NCI-H128 (cell line): ENCODE measurements around the gene LENG9.
A peak's percentile ranks its signal among the peaks of the same experiment; 100 is the strongest.
"Not testable (repeated sequence)": the region's sequence is repeated elsewhere in the genome, so short reads cannot be mapped to it uniquely, and the experiment has no call there.

Experiments
- DNase-seq: peaks from one replicate; lab custom pipeline; 2025; ENCODE audit not compliant: unreplicated experiment; lab: John Stamatoyannopoulos, UW

The LENG9 gene

GRCh38 chr19:54463531-54464043 is at the start of gene LENG9:
TSS of gene LENG9 (minus strand) at chr19:54463778. CDS start at chr19:54463526, 252 bp downstream.
- peak; percentile 34 for DNase-seq

GRCh38 chr19:54509200-54509940 is 45.8 kb upstream of the LENG9 start:
- DNase-seq, result not testable (repeated sequence)

- not testable (repeated sequence) for DNase-seq
Measured at GRCh38 chr19:54508487-54508886, 44.9 kb upstream of the LENG9 start.

DNA sequence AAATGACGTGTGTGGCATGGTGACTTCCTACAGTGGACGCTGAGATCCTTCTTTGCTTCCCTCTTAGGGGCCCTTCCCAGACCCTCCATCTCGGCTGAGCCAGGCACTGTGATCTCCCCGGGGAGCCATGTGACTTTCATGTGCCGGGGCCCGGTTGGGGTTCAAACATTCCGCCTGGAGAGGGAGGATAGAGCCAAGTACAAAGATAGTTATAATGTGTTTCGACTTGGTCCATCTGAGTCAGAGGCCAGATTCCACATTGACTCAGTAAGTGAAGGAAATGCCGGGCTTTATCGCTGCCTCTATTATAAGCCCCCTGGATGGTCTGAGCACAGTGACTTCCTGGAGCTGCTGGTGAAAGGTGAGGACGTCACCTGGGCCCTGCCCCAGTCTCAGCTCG is 44.2 kb upstream of the LENG9 start:
- DNase-seq, result no peak

GRCh38 chr19:54507038-54507717 is 43.6 kb upstream of the LENG9 start:
- DNase-seq, result not testable (repeated sequence)

GRCh38 chr19:54506079-54506478 is 42.5 kb upstream of the LENG9 start:
- DNase-seq, result no peak

DNA sequence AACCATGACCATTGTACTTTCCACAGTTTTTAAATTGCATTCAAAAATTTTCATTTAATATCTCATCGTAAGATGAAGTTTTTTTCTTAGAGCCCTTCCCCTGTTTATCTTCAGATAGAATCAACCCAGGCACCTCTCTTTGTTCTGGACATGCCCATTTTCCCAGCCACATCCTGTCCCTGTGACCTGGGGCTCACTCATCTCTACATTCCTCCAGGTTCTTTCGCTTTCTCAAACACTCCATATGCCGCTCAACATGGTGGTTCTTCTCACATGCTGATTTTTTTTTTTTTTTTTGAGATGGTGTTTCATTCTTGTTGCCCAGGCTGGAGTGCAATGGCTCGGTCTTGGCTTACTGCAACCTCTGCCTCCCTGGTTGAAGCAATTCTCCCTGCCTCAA is 42.0 kb upstream of the LENG9 start:
- not testable (repeated sequence) for DNase-seq

DNA sequence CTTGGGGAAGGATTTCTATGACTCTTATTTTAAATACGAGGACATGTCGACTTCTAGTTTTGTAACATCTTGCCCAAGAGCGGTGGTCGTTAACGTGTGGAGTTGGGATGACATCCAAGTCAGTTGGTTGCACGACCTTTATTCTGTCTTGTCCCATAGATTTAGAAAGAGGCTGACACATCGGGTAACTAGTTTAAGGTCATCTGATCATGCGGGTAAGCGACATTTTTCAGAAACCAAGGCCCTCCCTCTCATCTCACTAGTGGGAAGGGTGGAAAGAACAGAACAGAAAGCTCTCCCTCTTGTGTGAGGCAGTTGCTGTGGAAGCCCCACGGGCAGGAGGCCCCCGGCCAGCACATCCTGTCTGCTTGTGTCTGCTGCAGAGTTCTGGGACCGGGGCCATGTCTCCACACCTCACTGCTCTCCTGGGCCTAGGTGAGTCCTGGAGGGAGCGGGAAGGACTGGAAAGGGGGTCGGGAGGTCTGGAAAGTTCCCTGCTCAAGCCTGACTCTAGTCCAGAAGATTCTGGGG is 39.0 kb upstream of the LENG9 start, which contains the start of gene LAIR2:
LAIR2 (plus strand) TSS at position 314 of the 531 bp plus-strand sequence; CDS start at position 402, 88 bp downstream.
- DNase-seq, result no peak

- not testable (repeated sequence) for DNase-seq
Measured at GRCh38 chr19:54498451-54498772, 34.8 kb upstream of the LENG9 start.

DNA sequence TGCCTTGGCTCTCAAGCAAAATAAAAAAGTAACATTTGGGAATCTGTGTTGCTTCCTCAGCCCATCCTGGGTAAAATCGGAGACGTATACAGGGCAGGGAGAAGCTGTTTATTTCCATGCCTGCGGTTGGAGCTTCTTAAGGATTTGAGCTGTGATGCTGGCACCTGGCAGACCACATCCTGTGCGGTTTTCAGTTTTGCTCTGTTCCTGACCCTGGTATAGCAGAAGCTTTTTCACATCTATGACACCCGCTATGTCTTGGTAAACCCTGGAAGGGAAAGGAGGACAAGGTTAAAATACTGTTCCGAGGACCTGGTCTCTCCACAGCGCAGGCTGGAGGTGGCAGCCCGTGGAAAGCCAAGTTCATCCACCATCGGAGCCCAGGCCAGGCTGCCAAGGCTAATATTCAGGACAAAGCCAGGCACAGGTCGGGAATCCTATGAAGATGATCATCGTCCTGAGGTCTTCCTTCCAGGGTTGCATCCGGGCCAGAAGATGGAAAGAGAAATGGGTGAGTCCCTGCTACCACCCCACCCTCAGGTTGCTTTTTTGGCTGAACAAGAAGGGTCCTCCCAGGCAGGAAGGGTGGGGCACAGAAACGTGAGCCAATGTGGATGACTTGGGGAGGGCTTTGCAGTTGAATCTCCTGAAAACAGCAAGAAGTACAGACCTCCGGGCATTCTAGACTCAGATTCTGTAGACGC is 34.3 kb upstream of the LENG9 start:
- not testable (repeated sequence) for DNase-seq

GRCh38 chr19:54495284-54495683 is 31.7 kb upstream of the LENG9 start:
- not testable (repeated sequence) for DNase-seq

- DNase-seq, result no peak
Measured at GRCh38 chr19:54493967-54494585, 30.5 kb upstream of the LENG9 start.

DNA sequence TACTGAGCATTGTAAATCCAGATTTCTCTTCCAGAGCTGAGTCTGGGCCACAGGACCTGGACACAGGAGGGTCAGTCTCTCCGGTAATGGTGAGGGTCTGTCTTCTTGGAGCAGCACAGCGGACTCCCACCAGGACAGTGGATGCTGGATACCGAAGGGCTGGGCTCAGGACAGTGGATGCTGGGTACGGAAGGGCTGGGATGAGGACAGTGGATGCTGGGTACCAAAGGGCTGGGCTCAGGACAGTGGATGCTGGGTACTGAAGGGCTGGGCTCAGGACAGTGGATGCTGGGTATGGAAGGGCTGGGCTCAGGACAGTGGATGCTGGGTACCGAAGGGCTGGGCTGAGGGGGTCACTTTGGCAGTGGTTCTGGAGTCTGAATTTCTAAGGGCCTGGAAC is 29.5 kb upstream of the LENG9 start:
- DNase-seq, result not testable (repeated sequence)

DNA sequence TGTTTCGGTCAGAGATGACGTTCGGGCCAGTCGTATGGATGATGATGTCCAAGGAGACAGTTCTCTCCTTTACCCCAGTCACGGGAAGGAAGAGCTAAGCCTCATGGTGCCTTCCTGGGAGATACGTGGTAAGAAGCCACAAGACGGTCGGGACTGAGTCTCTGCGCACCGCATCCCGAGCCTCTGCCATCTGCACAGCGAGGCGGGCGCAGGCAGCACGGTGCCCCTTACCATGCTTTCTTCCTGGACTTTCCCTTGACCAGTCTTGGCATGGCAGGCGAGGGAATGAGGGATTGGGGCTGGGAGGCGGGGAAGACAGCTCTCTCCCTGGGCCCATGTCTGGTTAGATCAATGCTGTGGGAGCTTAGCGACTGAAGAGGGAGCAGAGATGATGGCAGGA is 29.0 kb upstream of the LENG9 start:
- no peak for DNase-seq

- DNase-seq, result no peak
Measured at GRCh38 chr19:54489766-54490165, 26.2 kb upstream of the LENG9 start.

- DNase-seq, result no peak
Measured at GRCh38 chr19:54489341-54489740, 25.8 kb upstream of the LENG9 start.

DNA sequence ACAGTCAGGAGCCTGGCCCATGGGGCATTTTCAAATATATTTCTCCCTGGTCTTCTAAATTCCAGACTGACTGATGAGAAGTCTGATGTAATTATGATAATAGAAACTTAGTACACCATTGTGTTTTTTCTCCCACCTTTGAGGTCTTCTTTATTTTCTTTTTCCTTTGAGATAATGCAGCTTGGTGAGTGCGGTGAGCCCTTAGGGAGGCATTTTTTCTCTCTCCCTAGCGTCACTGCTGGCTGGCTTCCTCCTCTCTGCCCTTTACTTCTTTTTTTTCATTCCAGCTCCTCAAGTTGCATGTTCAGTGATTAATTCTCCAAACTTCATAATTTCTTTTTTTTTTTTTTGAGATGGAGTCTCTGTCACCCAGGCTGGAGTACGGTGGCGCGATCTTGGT is 22.3 kb upstream of the LENG9 start:
- no peak for DNase-seq

- DNase-seq, result no peak
Measured at GRCh38 chr19:54484451-54484850, 20.9 kb upstream of the LENG9 start.

DNA sequence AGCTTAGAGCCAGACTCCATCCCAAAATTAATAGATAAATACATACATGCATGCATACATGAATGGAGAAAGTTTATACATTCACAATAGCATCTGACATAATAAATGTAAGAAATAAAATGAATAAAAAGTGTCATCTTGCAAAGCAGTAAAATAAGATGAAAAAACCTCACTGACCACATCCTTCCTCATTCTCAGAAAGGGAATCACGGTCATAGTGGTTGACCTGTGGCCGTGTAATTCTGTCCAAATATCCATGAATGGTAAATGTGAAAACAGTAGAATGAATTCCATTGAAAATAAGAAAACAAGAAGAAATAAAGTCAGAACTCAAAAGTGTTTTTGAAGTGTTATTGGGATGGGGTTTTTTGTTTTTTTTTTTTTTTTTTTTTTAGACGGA is 19.3 kb upstream of the LENG9 start:
- no peak for DNase-seq

DNA sequence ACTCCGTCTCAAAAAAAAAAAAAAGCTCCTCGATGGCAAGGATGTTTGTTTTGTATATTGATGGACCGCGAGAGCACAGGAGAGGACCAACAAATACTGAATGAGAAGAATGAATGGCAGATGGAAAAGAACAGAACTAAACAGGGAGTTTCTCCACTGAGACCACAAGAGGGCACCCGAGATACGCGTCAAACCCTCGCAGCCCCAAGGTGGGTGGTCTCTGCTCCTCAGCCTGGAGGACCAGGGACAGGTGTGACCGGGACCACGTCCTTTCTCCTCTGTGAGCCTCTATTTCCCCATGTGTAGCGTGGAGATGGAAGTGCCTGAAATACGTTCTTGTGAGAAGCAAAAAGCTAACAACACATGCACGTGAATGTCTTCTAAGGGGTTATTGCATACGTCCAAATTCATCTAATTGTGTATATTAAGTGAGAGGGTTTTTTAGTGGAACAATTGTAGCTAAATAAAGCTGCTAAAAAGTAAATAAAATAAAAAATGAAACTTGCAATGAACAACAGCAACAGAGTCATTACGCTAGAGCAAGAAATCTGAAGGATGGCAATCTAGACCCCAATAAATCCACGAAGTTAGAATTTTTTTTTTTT is 17.9 kb upstream of the LENG9 start:
- DNase-seq, result no peak

DNA sequence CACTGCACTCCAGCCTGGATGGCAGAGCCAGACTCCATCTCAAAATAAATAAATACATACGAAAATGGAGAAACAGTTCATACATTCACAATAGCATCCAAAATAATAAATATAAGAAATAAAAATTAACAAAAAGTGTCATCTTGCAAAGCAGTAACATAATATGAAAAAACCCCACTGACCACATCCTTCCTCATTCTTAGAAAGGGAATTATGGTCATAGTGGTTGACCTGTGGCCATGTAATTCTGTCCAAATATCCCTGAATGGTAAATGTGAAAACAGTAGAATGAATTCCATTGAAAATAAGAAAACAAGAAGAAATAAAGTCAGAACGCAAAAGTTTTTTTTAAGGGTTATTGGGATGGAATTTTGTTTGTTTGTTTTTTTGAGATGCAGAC is 16.5 kb upstream of the LENG9 start:
- DNase-seq, result no peak
